Kidney (tissue), 14 donors: ENCODE data around the gene AK5. TPM values are rescaled to one million over a fixed set of nuclear protein-coding genes. Genes with fewer than 3 reads are reported as not detected.

ENCODE experiments used
- DNase-seq, 5 donors: peaks; one replicate each; pipeline ENCODE4 v3.0.0-alpha.2; 2013 to 2020
- FAIRE-seq: peaks from 2 replicates; lab custom pipeline; 2012; peaks lifted over from hg19 to GRCh38; lab: Jason Lieb, UNC
- H3K27ac ChIP-seq, 2 donors: one replicate each; pipeline ENCODE4 v1.7.0; 2013; ENCODE audit warnings: low read depth in 2 of 2, low read length in 2 of 2, inconsistent platforms in 1 of 2
- H3K27me3 ChIP-seq: one replicate; pipeline ENCODE4 v1.7.1; 2013; ENCODE audit warnings: low read length, inconsistent platforms; ENCODE audit not compliant: control insufficient read depth, insufficient read depth
- H3K36me3 ChIP-seq, 3 donors: one replicate each; pipeline versions ENCODE4 v1.7.0 to v1.7.1; 2013; ENCODE audit warnings: low read length in 3 of 3, control low read depth in 1 of 3, inconsistent platforms in 1 of 3; ENCODE audit not compliant: insufficient read depth in 3 of 3, control insufficient read depth in 2 of 3
- H3K4me1 ChIP-seq, 3 donors: one replicate each; pipeline versions ENCODE4 v1.7.0 to v1.7.1; 2013; ENCODE audit warnings: low read length in 3 of 3, inconsistent platforms in 1 of 3, low read depth in 1 of 3; ENCODE audit not compliant: control insufficient read depth in 2 of 3, insufficient read depth in 2 of 3
- H3K4me3 ChIP-seq, 3 donors: one replicate each; pipeline versions ENCODE4 v1.7.0 to v1.8.1; 2013; ENCODE audit warnings: low read length in 3 of 3, control low read depth in 1 of 3, inconsistent platforms in 1 of 3
- H3K9ac ChIP-seq, 3 donors: one replicate each; pipeline versions ENCODE4 v1.7.0 to v1.7.1; 2013; ENCODE audit warnings: low read length in 3 of 3, control low read depth in 1 of 3, inconsistent platforms in 1 of 3
- H3K9me3 ChIP-seq, 3 donors: one replicate each; pipeline versions ENCODE4 v1.7.0 to v1.7.1; 2013; ENCODE audit warnings: low read length in 3 of 3, control low read depth in 1 of 3, inconsistent platforms in 1 of 3; ENCODE audit not compliant: control insufficient read depth in 2 of 3, insufficient read depth in 1 of 3
- CTCF ChIP-seq: IDR thresholded peaks from 3 replicates; pipeline ENCODE4 v1.5.1; 2012; ENCODE audit warnings: mild to moderate bottlenecking, moderate library complexity, borderline replicate concordance; ENCODE audit not compliant: insufficient read depth; ENCODE audit errors: extremely low read depth
- intact Hi-C: fragments of 100-400 bp; cut with DNase I; formaldehyde crosslinking; loops from one replicate; pipeline ENCODE4 v1.11.1; 2022
- polyA plus RNA-seq: library from polyadenylated mRNA; stranded (reverse); fragments of 350-450 nt; fragmentation: Illumina TruSeq; extraction: RNeasy Lipid Tissue Mini Kit (QIAGEN cat#74804); gene quantifications from one replicate; pipeline ENCODE4 v1.2.3, GENCODE V29; 2014; ENCODE audit warnings: low read depth, low replicate concordance; ENCODE audit not compliant: insufficient read depth
- total RNA-seq: library from RNA; stranded (reverse); fragmentation: NEBNext Ultra II Directional; extraction: Animal tissue kit (Norgen Biotek cat#: 25700); gene quantifications from one replicate; pipeline ENCODE4 v1.2.1, GENCODE V29; 2021
- donor health status: control.
- donor health status: control.
- donor health status: control.
- donor health status: control.
- donor health status: control.
- donor health status: DM: yes; HTN: yes; CAD: no.
- donor health status: Normal renal cell carcinoma (clear cell type).

AK5 gene
- total and polyA plus RNA-seq, 2 donors from 2014 or later: 1.7 to 2.5 TPM

DNA sequence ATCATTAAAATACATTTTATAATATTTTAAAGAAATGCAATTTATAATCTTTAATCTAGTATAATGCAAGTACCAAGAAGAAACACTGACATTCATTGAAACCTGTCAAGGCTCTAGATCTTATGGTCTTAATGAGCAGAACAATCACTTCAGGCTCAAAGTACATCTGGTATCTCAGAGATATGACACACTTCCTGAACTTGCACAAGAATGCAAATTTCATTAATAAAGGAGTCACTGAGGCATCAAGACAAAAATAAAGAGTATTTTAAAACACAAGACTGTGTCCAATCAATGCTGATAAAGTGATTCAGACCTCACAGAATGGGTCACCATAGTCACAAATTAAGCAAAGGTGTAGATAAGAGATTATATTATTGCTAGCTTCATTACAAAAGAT, 178.1 kb downstream of the AK5 start:
- Histone ChIP-seq H3K9ac (no peak overlapping the region), H3K36me3 (no peaks in the 10 kb centered on the region), H3K27me3 (no peaks in the 10 kb centered on the region), H3K4me3 (no peak overlapping the region), H3K4me1 (no peaks in the 10 kb centered on the region), H3K27ac (no peak overlapping the region), H3K9me3 (no peaks in the 10 kb centered on the region)
- FAIRE-seq (no peak), DNase-seq (no peak)
- no peak for TF ChIP-seq CTCF
- intact Hi-C loops: no loop called here

DNA sequence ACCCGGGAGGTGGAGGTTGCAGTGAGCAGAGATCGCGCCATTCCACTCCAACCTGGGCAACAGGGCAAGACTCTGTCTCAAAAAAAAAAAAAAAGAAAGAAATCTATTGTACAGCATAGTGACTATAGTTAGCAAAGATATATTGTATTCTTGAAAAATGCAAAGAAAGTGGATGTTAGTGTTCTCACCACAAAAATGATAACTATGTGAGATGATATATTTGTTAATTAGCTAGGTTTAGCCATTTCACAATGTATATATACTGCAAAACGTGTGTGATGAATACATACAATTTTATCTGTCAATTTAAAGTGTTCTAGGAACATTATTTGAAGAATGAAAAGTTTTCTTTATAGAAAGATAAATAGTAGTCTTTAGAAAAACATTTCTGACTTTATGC, 179.9 kb downstream of the AK5 start:
- Histone ChIP-seq H3K27ac (no peak overlapping the region), H3K36me3 (no peaks in the 10 kb centered on the region), H3K9ac (no peak overlapping the region), H3K4me1 (no peaks in the 10 kb centered on the region), H3K4me3 (no peak overlapping the region), H3K27me3 (no peaks in the 10 kb centered on the region), H3K9me3 (no peaks in the 10 kb centered on the region)
- intact Hi-C loops: no loop called here
- TF ChIP-seq CTCF: no peak
- no peak for DNase-seq
- no peak for FAIRE-seq

GRCh38 chr1:77463216-77463615, 181.4 kb downstream of the AK5 start:
- intact Hi-C loops: no loop called here
- H3K4me1 ChIP-seq: no peaks in the 10 kb centered on the region
- no peaks in the 10 kb centered on the region for H3K27me3 ChIP-seq
- no peak for TF ChIP-seq CTCF
- no peak overlapping the region for H3K27ac ChIP-seq
- no peaks in the 10 kb centered on the region for H3K36me3 ChIP-seq
- no peak for FAIRE-seq
- H3K9me3 ChIP-seq: no peaks in the 10 kb centered on the region
- no peak for DNase-seq
- H3K4me3 ChIP-seq: no peak overlapping the region
- H3K9ac ChIP-seq: no peak overlapping the region

- Histone ChIP-seq H3K27me3 (no peaks in the 10 kb centered on the region), H3K9me3 (no peaks in the 10 kb centered on the region), H3K9ac (no peak overlapping the region), H3K36me3 (no peaks in the 10 kb centered on the region), H3K27ac (no peak overlapping the region), H3K4me3 (no peak overlapping the region), H3K4me1 (no peaks in the 10 kb centered on the region)
- no peak for TF ChIP-seq CTCF
- intact Hi-C loops: no loop called here
- FAIRE-seq (no peak), DNase-seq (no peak)
Observed at GRCh38 chr1:77465139-77465538, 183.3 kb downstream of the AK5 start.
